GM21526 (cell line): ENCODE data around the gene RRP1.

Source experiments
- ATAC-seq: cut with Tn5 transposase; IDR thresholded peaks from one replicate; pipeline ENCODE4 v1.9.1; 2021; ENCODE audit warnings: moderate library complexity; ENCODE audit not compliant: unreplicated experiment, low FRiP score

RRP1 gene

GRCh38 chr21:43789276-43790009 is at the start of gene RRP1:
Gene RRP1, plus strand, starts transcription at chr21:43789577. Its CDS starts 53 bp downstream, at chr21:43789630.
- peak; percentile 65 for ATAC-seq

GRCh38 chr21:43739621-43740435 is 49.5 kb upstream of the RRP1 start:
- ATAC-seq, result no peak

- ATAC-seq, result no peak
Observed at GRCh38 chr21:43740497-43741156, 48.8 kb upstream of the RRP1 start.

GRCh38 chr21:43741423-43742096 is 47.8 kb upstream of the RRP1 start:
- ATAC-seq, result no peak

GRCh38 chr21:43743947-43744346 is 45.4 kb upstream of the RRP1 start:
- ATAC-seq, result no peak

GRCh38 chr21:43744725-43745124 is 44.7 kb upstream of the RRP1 start:
- no peak for ATAC-seq

- ATAC-seq, result no peak
Observed at GRCh38 chr21:43745772-43746517, 43.4 kb upstream of the RRP1 start.

- no peak for ATAC-seq
Observed at GRCh38 chr21:43748622-43749021, 40.8 kb upstream of the RRP1 start.

- ATAC-seq, result no peak
Observed at GRCh38 chr21:43749651-43750262, 39.6 kb upstream of the RRP1 start.

GRCh38 chr21:43750339-43751033 is 38.9 kb upstream of the RRP1 start:
- ATAC-seq, result no peak

- ATAC-seq, result no peak
Observed at GRCh38 chr21:43751955-43752591, 37.3 kb upstream of the RRP1 start.

GRCh38 chr21:43752758-43753438 is 36.5 kb upstream of the RRP1 start:
- no peak for ATAC-seq

GRCh38 chr21:43753439-43753799 is 36.0 kb upstream of the RRP1 start:
- no peak for ATAC-seq

GRCh38 chr21:43754948-43755781 is 34.2 kb upstream of the RRP1 start:
- ATAC-seq, result no peak

- no peak for ATAC-seq
Observed at GRCh38 chr21:43755820-43756594, 33.4 kb upstream of the RRP1 start.

- no peak for ATAC-seq
Observed at GRCh38 chr21:43757601-43758000, 31.8 kb upstream of the RRP1 start.
